ENCODE data around the gene OPA1. TPM values are rescaled to one million over a fixed set of nuclear protein-coding genes. Genes with fewer than 3 reads are reported as not detected.

OPA1 gene
- total and polyA plus RNA-seq, 7 donors: 29.4 to 129 (median 73.4) TPM

GRCh38 chr3:193559100-193559499, 33.9 kb upstream of the OPA1 start:
- Histone ChIP-seq H3K4me3 (no peak overlapping the region), H3K4me1 (no peaks in the 10 kb centered on the region), H3K27me3 (ENCODE audit: insufficient read depth in 3 of 3, low read length in 2 of 3) (no peaks in the 10 kb centered on the region), H3K36me3 (ENCODE audit: insufficient read depth in 1 of 2, low read depth in 1 of 2) (no peaks in the 10 kb centered on the region), H3K27ac (no peak overlapping the region), H3K9me3 (no peaks in the 10 kb centered on the region)
- no peak for TF ChIP-seq CTCF (IDR thresholded peaks at IDR 0.05)
- intact Hi-C loops (cut with DNase I): no loop called here
- ATAC-seq (no peak), DNase-seq (no peak)

- intact Hi-C loops (cut with DNase I): no loop called here
- no peak overlapping the region for H3K27ac ChIP-seq
- no peak for TF ChIP-seq CTCF (IDR thresholded peaks at IDR 0.05)
- DNase-seq (no peak), ATAC-seq (no peak)
- no peak overlapping the region for H3K4me3 ChIP-seq
- 94 to 95% (median 94%) methylated on average over 4 of the region's 4 CpGs for WGBS, 3 donors
- H3K9me3 ChIP-seq: no peaks in the 10 kb centered on the region
- H3K36me3 ChIP-seq (ENCODE audit: insufficient read depth in 1 of 2, low read depth in 1 of 2): no peaks in the 10 kb centered on the region
- H3K4me1 ChIP-seq: no peaks in the 10 kb centered on the region
- H3K27me3 ChIP-seq (ENCODE audit: insufficient read depth in 3 of 3, low read length in 2 of 3): no peaks in the 10 kb centered on the region
Measured at GRCh38 chr3:193560091-193560490, 32.9 kb upstream of the OPA1 start.

GRCh38 chr3:193560870-193561269, 32.1 kb upstream of the OPA1 start:
- DNase-seq (no peak), ATAC-seq (no peak)
- WGBS, 3 donors: 41 to 50% (median 49%) methylated on average over 4 of the region's 4 CpGs
- no peak for TF ChIP-seq CTCF (IDR thresholded peaks at IDR 0.05)
- Histone ChIP-seq H3K27me3 (ENCODE audit: insufficient read depth in 3 of 3, low read length in 2 of 3) (no peaks in the 10 kb centered on the region), H3K4me1 (no peaks in the 10 kb centered on the region), H3K9me3 (no peaks in the 10 kb centered on the region), H3K4me3 (no peak overlapping the region), H3K27ac (no peak overlapping the region), H3K36me3 (ENCODE audit: insufficient read depth in 1 of 2, low read depth in 1 of 2) (no peaks in the 10 kb centered on the region)
- intact Hi-C loops (cut with DNase I): no loop called here

GRCh38 chr3:193563426-193563825, 29.6 kb upstream of the OPA1 start:
- Histone ChIP-seq H3K27ac (no peak overlapping the region), H3K36me3 (ENCODE audit: insufficient read depth in 1 of 2, low read depth in 1 of 2) (no peaks in the 10 kb centered on the region), H3K4me1 (no peaks in the 10 kb centered on the region), H3K4me3 (no peak overlapping the region), H3K27me3 (ENCODE audit: insufficient read depth in 3 of 3, low read length in 2 of 3) (no peaks in the 10 kb centered on the region), H3K9me3 (no peaks in the 10 kb centered on the region)
- TF ChIP-seq CTCF (IDR thresholded peaks at IDR 0.05): no peak
- WGBS, 3 donors: 92 to 94% (median 93%) methylated on average over 3 of the region's 3 CpGs
- intact Hi-C loops (cut with DNase I): no loop called here
- DNase-seq (no peak), ATAC-seq (no peak)

GRCh38 chr3:193564012-193564411, 29.0 kb upstream of the OPA1 start:
- Histone ChIP-seq H3K4me3 (no peak overlapping the region), H3K27me3 (ENCODE audit: insufficient read depth in 3 of 3, low read length in 2 of 3) (no peaks in the 10 kb centered on the region), H3K4me1 (no peaks in the 10 kb centered on the region), H3K9me3 (no peaks in the 10 kb centered on the region), H3K36me3 (ENCODE audit: insufficient read depth in 1 of 2, low read depth in 1 of 2) (no peaks in the 10 kb centered on the region), H3K27ac (no peak overlapping the region)
- TF ChIP-seq CTCF (IDR thresholded peaks at IDR 0.05): no peak
- DNase-seq: no peak
- intact Hi-C loops (cut with DNase I): no loop called here
- ATAC-seq: no peak
- WGBS, 3 donors: 67 to 81% (median 78%) methylated on average over 1 of the region's 1 CpG

Measured in psoas muscle (tissue), 8 donors.